HCT116 (cell line): ENCODE measurements around the gene PALMD. TPM values are rescaled to one million over a fixed set of nuclear protein-coding genes. Genes with fewer than 3 reads are reported as not detected.

Source experiments
- ATAC-seq: fragments of 200-7000 bp; cut with Tn5 transposase; 2 replicates; pipeline ENCODE4 v1.9.1; 2020; ENCODE audit warnings: mild to moderate bottlenecking, moderate library complexity
- BruUV-seq: library from RNA; stranded (reverse); fragments of 400-500 nt; replicated peaks from 2 replicates; lab custom pipeline; 2021; lab: Mats Ljungman, UMichigan
- CTCF ChIA-PET: fragments of 300-600 bp; sonication (Branson Sonifier 250); formaldehyde crosslinking; loops from one replicate; lab custom pipeline; 2021; ENCODE audit warnings: antibody characterized with exemption; lab: Charles Lee
- POLR2A ChIA-PET: fragments of 300-600, 350-600 bp; sonication (Branson Sonifier 250); formaldehyde crosslinking; loops from one replicate; lab custom pipeline; 2021; ENCODE audit warnings: antibody characterized with exemption; lab: Charles Lee
- RAD21 ChIA-PET, 2 experiments: fragments of 300-600 bp; sonication (Branson Sonifier 250); formaldehyde crosslinking; loops; one replicate each; lab custom pipeline; 2023; ENCODE audit warnings: low total read pairs in 2 of 2; ENCODE audit not compliant: uncharacterized antibody in 2 of 2, unreplicated experiment in 2 of 2, low non-redundant PET in 1 of 2; lab: Charles Lee
- DNase-seq: peaks from one replicate; pipeline ENCODE4 v3.0.0-alpha.2; 2010; ENCODE audit warnings: low read depth, low spot score
- H2AFZ ChIP-seq: fragments of 200-600 bp; shearing (Covaris generic), sonication (generic); 2 replicates; pipeline ENCODE4 v1.6.1; 2017; ENCODE audit warnings: low read depth, mixed run types, mixed read lengths, antibody characterized with exemption, low read length; ENCODE audit not compliant: poor library complexity, severe bottlenecking
- H3K27ac ChIP-seq: 2 replicates; pipeline ENCODE4 v1.5.1; 2012; ENCODE audit warnings: low read depth, low read length
- H3K27me3 ChIP-seq: fragments of 200-600 bp; sonication (generic); 2 replicates; pipeline ENCODE4 v1.6.1; 2016; ENCODE audit warnings: mixed run types, low read length, mixed read lengths; ENCODE audit not compliant: insufficient read depth
- H3K36me3 ChIP-seq, 2 experiments: fragments of 200-500 bp in 1 of 2; fragments of 200-600 bp in 1 of 2; sonication (Bioruptor generic) in 1 of 2; sonication (generic) in 1 of 2; 2 replicates each; pipeline versions ENCODE4 v1.5.1 to v1.6.1; 2014 to 2016; ENCODE audit warnings: low read length in 2 of 2, inconsistent platforms in 1 of 2, mixed read lengths in 1 of 2, mixed run types in 1 of 2; ENCODE audit not compliant: insufficient read depth in 2 of 2, control insufficient read depth in 1 of 2
- H3K4me1 ChIP-seq, 2 experiments: fragments of 200-600 bp in 1 of 2; sonication (generic) in 1 of 2; 2 replicates each; pipeline versions ENCODE4 v1.5.1 to v1.6.1; 2012 to 2017; ENCODE audit warnings: low read length in 2 of 2, inconsistent platforms in 1 of 2, mild to moderate bottlenecking in 1 of 2, mixed read lengths in 1 of 2, mixed run types in 1 of 2, moderate library complexity in 1 of 2; ENCODE audit not compliant: insufficient read depth in 2 of 2, control insufficient read depth in 1 of 2
- H3K4me2 ChIP-seq: fragments of 200-600 bp; sonication (generic); 2 replicates; pipeline ENCODE4 v1.6.1; 2017; ENCODE audit warnings: mixed run types, low read length, mixed read lengths
- H3K4me3 ChIP-seq, 2 experiments: fragments of 200-600 bp in 1 of 2; sonication (generic) in 1 of 2; replicated peaks in 1 of 2; 2 replicates each; pipeline ENCODE4 v1.5.1; 2011 to 2016; ENCODE audit warnings: low read length in 2 of 2, control low read depth in 1 of 2, low read depth in 1 of 2, mild to moderate bottlenecking in 1 of 2, mixed read lengths in 1 of 2, mixed run types in 1 of 2
- H3K79me2 ChIP-seq: fragments of 200-600 bp; sonication (generic); 2 replicates; pipeline ENCODE4 v1.6.1; 2017; ENCODE audit warnings: mild to moderate bottlenecking, mixed run types, low read length, moderate library complexity, mixed read lengths; ENCODE audit not compliant: insufficient read depth
- H3K9ac ChIP-seq: fragments of 200-600 bp; sonication (generic); 2 replicates; pipeline ENCODE4 v1.6.1; 2016; ENCODE audit warnings: low read length, mixed read lengths
- H3K9me2 ChIP-seq: fragments of 200-600 bp; sonication (generic), shearing (Covaris generic); 2 replicates; pipeline ENCODE4 v1.6.1; 2017; ENCODE audit warnings: mixed run types, mild to moderate bottlenecking, moderate library complexity; ENCODE audit not compliant: insufficient read depth
- H3K9me3 ChIP-seq, 2 experiments: fragments of 200-500 bp in 1 of 2; fragments of 200-600 bp in 1 of 2; sonication (Bioruptor generic) in 1 of 2; sonication (generic) in 1 of 2; 2 replicates each; pipeline ENCODE4 v1.6.1; 2014 to 2017; ENCODE audit warnings: low read length in 2 of 2, mixed read lengths in 2 of 2, inconsistent platforms in 1 of 2, low read depth in 1 of 2, mild to moderate bottlenecking in 1 of 2, mixed run types in 1 of 2, moderate library complexity in 1 of 2; ENCODE audit not compliant: control insufficient read depth in 1 of 2, insufficient read depth in 1 of 2
- H4K20me1 ChIP-seq: fragments of 200-600 bp; sonication (generic), shearing (Covaris generic); 2 replicates; pipeline ENCODE4 v1.6.1; 2017; ENCODE audit warnings: mixed run types, mild to moderate bottlenecking, moderate library complexity; ENCODE audit not compliant: insufficient read depth
- ATF3 ChIP-seq: IDR thresholded peaks from 2 replicates; pipeline ENCODE4 v1.6.1; 2012
- CBX3 ChIP-seq: IDR thresholded peaks from 2 replicates; pipeline ENCODE4 v1.6.1; 2012; ENCODE audit warnings: low read depth
- CEBPB ChIP-seq: IDR thresholded peaks from 2 replicates; pipeline ENCODE4 v1.6.1; 2012; ENCODE audit warnings: low read depth
- CTCF ChIP-seq, 3 experiments: fragments of 200-600 bp in 1 of 3; sonication (generic) in 1 of 3; IDR thresholded peaks in 2 of 3; conservative IDR thresholded peaks in 1 of 3; 2 replicates each; pipeline ENCODE4 v1.5.1; 2012 to 2017; ENCODE audit warnings: low read depth in 2 of 3, low read length in 2 of 3, antibody characterized with exemption in 1 of 3, borderline replicate concordance in 1 of 3, control low read depth in 1 of 3, mild to moderate bottlenecking in 1 of 3, mixed read lengths in 1 of 3, mixed run types in 1 of 3, moderate library complexity in 1 of 3; ENCODE audit not compliant: insufficient read depth in 1 of 3
- EGR1 ChIP-seq: IDR thresholded peaks from 2 replicates; pipeline ENCODE4 v1.6.1; 2012; ENCODE audit warnings: low read depth
- EZH2 ChIP-seq: fragments of 200-600 bp; sonication (generic); IDR thresholded peaks from 2 replicates; pipeline ENCODE4 v1.6.1; 2017; ENCODE audit warnings: antibody characterized with exemption, mixed run types
- EZH2phosphoT487 ChIP-seq: fragments of 200-600 bp; IDR thresholded peaks from 2 replicates; pipeline ENCODE4 v1.6.1; 2018; ENCODE audit warnings: antibody characterized with exemption, borderline replicate concordance
- FOSL1 ChIP-seq: IDR thresholded peaks from 2 replicates; pipeline ENCODE4 v1.6.1; 2012; ENCODE audit warnings: low read depth
- JUND ChIP-seq: IDR thresholded peaks from 2 replicates; pipeline ENCODE4 v1.6.1; 2012
- MAX ChIP-seq: IDR thresholded peaks from 2 replicates; pipeline ENCODE4 v1.6.1; 2012
- POLR2A ChIP-seq: IDR thresholded peaks from 2 replicates; pipeline ENCODE4 v1.7.0; 2011; ENCODE audit warnings: borderline replicate concordance; ENCODE audit not compliant: insufficient read depth, insufficient read length; ENCODE audit errors: extremely low read depth
- REST ChIP-seq: IDR thresholded peaks from 2 replicates; pipeline ENCODE4 v1.6.1; 2012; ENCODE audit warnings: low read depth
- SIN3A ChIP-seq: IDR thresholded peaks from 2 replicates; pipeline ENCODE4 v1.6.1; 2012; ENCODE audit warnings: low read depth
- SP1 ChIP-seq: IDR thresholded peaks from 2 replicates; pipeline ENCODE4 v1.6.1; 2012; ENCODE audit warnings: low read depth
- SRF ChIP-seq: IDR thresholded peaks from 2 replicates; pipeline ENCODE4 v1.6.1; 2012; ENCODE audit warnings: low read depth
- TCF7L2 ChIP-seq: IDR thresholded peaks from 2 replicates; pipeline ENCODE4 v1.7.0; 2011; ENCODE audit warnings: borderline replicate concordance, inconsistent platforms; ENCODE audit not compliant: insufficient read depth, insufficient read length; ENCODE audit errors: extremely low read depth
- YY1 ChIP-seq: IDR thresholded peaks from 2 replicates; pipeline ENCODE4 v1.6.1; 2011; ENCODE audit warnings: low read length, low read depth, moderate library complexity, mild to moderate bottlenecking; ENCODE audit not compliant: insufficient replicate concordance; ENCODE audit errors: extremely low read depth
- ZBTB33 ChIP-seq: IDR thresholded peaks from 2 replicates; pipeline ENCODE4 v1.6.1; 2011; ENCODE audit warnings: mild to moderate bottlenecking, low read length, moderate library complexity; ENCODE audit not compliant: insufficient replicate concordance; ENCODE audit errors: extremely low read depth
- ZFX ChIP-seq: fragments of 450-650 bp; IDR thresholded peaks from 2 replicates; pipeline ENCODE4 v1.6.1; 2017
- ZNF274 ChIP-seq: fragments of 200-500 bp; sonication (Bioruptor generic); IDR thresholded peaks from 2 replicates; pipeline ENCODE4 v1.6.1; 2014; ENCODE audit warnings: mild to moderate bottlenecking, low read depth, low read length, inconsistent platforms
- intact Hi-C: fragments of 100-400 bp; cut with micrococcal nuclease; formaldehyde crosslinking; loops from 2 replicates; pipeline ENCODE4 v1.10.0; 2022
- total RNA-seq: library from RNA; stranded (reverse); gene quantifications from one replicate; pipeline ENCODE4 v1.2.1, GENCODE V29; 2021; ENCODE audit not compliant: unreplicated experiment

PALMD gene
- total RNA-seq, 1 experiment from 2014 or later: 0.12 TPM

- Histone ChIP-seq H3K9me2 (no peaks in the 10 kb centered on the region), H3K9ac (no peak overlapping the region), H3K4me3 (no peak overlapping the region), H3K27me3 (no peaks in the 10 kb centered on the region), H2AFZ (no peak overlapping the region), H3K27ac (no peak overlapping the region), H3K4me2 (no peak overlapping the region), H3K4me1 (no peaks in the 10 kb centered on the region), H3K9me3 (no peaks in the 10 kb centered on the region), H3K36me3 (no peaks in the 10 kb centered on the region), H3K79me2 (no peaks in the 10 kb centered on the region), H4K20me1 (no peaks in the 10 kb centered on the region)
- intact Hi-C loops: no loop called here
- BruUV-seq: no TSS peak
- ChIA-PET CTCF (no interaction called here), RAD21 (no interaction called here), POLR2A (no interaction called here)
- DNase-seq (no peak), ATAC-seq (no peak)
- TF ChIP-seq EZH2 (no peak), CEBPB (no peak), YY1 (no peak), SIN3A (no peak), ZBTB33 (no peak), REST (no peak), SRF (no peak), POLR2A (no peak), CBX3 (no peak), FOSL1 (no peak), JUND (no peak), EGR1 (no peak), TCF7L2 (no peak), ZFX (no peak), CTCF (IDR thresholded peaks at IDR 0.05 in 2 of 3, conservative IDR thresholded peaks at IDR 0.05 in 1 of 3; ENCODE audit: borderline replicate concordance in 1 of 3, insufficient read depth in 1 of 3, low read depth in 2 of 3, low read length in 2 of 3) (no peak), ATF3 (no peak), ZNF274 (no peak), EZH2phosphoT487 (no peak), SP1 (no peak), MAX (no peak)
These were observed 1.5 kb upstream of the PALMD start for GRCh38 chr1:99644279-99645004.
